Neural crest cell (in vitro differentiated cells): ENCODE data around the gene ADCY4. TPM values are rescaled to one million over a fixed set of nuclear protein-coding genes. Genes with fewer than 3 reads are reported as not detected.
A peak's percentile ranks its signal among the peaks of the same experiment; 100 is the strongest.

Source experiments
- DNase-seq: peaks from one replicate; pipeline ENCODE4 v3.0.0; 2021; ENCODE audit warnings: low read depth, mixed read lengths, low spot score
- H3K27ac Mint-ChIP-seq: one replicate; pipeline ENCODE4 v1.8.0; 2021; ENCODE audit warnings: mild to moderate bottlenecking, mixed read lengths; ENCODE audit not compliant: unreplicated experiment
- H3K27me3 Mint-ChIP-seq: 2 replicates; pipeline ENCODE4 v1.8.0; 2021; ENCODE audit warnings: low read depth, mild to moderate bottlenecking, mixed read lengths
- H3K36me3 Mint-ChIP-seq: 2 replicates; pipeline ENCODE4 v1.8.0; 2021; ENCODE audit warnings: low read depth, mild to moderate bottlenecking, mixed read lengths
- H3K4me1 Mint-ChIP-seq: 2 replicates; pipeline ENCODE4 v1.8.0; 2021; ENCODE audit warnings: mixed read lengths
- H3K4me3 Mint-ChIP-seq: one replicate; pipeline ENCODE4 v1.8.0; 2021; ENCODE audit warnings: mild to moderate bottlenecking, mixed read lengths
- H3K9me3 Mint-ChIP-seq: 2 replicates; pipeline ENCODE4 v1.8.0; 2021; ENCODE audit warnings: mixed read lengths
- total RNA-seq: library from RNA; stranded (reverse); gene quantifications from 2 replicates; pipeline ENCODE4 v1.2.1, GENCODE V29; 2021
- TF ChIP-seq, protein P1 (sequence below): fragments of 200-600 bp; sonication (generic); conservative IDR thresholded peaks from 2 replicates; pipeline ENCODE4 v1.5.0; 2021; ENCODE audit warnings: antibody characterized with exemption, mild to moderate bottlenecking

Gene ADCY4
- total RNA-seq, 1 donor from 2014 or later, result 0.49 TPM

GRCh38 chr14:24368562-24369252, 33.8 kb upstream of the ADCY4 start:
- Mint-ChIP-seq H3K4me1 (peaks cover 27% of the 10 kb centered on the region), H3K4me3 (peak overlapping the region; percentile 93), H3K27me3 (peaks cover 18% of the 10 kb centered on the region), H3K9me3 (no peaks in the 10 kb centered on the region), H3K27ac (no peak overlapping the region), H3K36me3 (no peaks in the 10 kb centered on the region)
- TF ChIP-seq, protein P1, sequence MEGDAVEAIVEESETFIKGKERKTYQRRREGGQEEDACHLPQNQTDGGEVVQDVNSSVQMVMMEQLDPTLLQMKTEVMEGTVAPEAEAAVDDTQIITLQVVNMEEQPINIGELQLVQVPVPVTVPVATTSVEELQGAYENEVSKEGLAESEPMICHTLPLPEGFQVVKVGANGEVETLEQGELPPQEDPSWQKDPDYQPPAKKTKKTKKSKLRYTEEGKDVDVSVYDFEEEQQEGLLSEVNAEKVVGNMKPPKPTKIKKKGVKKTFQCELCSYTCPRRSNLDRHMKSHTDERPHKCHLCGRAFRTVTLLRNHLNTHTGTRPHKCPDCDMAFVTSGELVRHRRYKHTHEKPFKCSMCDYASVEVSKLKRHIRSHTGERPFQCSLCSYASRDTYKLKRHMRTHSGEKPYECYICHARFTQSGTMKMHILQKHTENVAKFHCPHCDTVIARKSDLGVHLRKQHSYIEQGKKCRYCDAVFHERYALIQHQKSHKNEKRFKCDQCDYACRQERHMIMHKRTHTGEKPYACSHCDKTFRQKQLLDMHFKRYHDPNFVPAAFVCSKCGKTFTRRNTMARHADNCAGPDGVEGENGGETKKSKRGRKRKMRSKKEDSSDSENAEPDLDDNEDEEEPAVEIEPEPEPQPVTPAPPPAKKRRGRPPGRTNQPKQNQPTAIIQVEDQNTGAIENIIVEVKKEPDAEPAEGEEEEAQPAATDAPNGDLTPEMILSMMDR, result no peak
- peak; percentile 44 for DNase-seq

DNA sequence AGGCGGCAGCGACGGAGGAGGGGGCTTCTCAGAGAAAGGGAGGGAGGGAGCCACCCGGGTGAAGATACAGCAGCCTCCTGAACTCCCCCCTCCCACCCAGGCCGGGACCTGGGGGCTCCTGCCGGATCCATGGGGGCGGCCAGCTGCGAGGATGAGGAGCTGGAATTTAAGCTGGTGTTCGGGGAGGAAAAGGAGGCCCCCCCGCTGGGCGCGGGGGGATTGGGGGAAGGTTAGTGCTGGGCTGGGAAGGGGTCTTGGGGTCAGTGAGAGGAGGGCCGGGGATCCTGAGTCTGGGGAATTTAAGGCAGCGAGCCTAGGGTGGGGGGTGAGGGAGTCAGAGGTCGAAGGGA, 33.3 kb upstream of the ADCY4 start:
- Mint-ChIP-seq H3K4me1 (peaks cover 27% of the 10 kb centered on the region), H3K4me3 (peak overlapping the region; percentile 93), H3K36me3 (no peaks in the 10 kb centered on the region), H3K27me3 (peaks cover 23% of the 10 kb centered on the region), H3K9me3 (no peaks in the 10 kb centered on the region), H3K27ac (peak overlapping the region; percentile 50)
- no peak for DNase-seq
- TF ChIP-seq, protein P1, result no peak

DNA sequence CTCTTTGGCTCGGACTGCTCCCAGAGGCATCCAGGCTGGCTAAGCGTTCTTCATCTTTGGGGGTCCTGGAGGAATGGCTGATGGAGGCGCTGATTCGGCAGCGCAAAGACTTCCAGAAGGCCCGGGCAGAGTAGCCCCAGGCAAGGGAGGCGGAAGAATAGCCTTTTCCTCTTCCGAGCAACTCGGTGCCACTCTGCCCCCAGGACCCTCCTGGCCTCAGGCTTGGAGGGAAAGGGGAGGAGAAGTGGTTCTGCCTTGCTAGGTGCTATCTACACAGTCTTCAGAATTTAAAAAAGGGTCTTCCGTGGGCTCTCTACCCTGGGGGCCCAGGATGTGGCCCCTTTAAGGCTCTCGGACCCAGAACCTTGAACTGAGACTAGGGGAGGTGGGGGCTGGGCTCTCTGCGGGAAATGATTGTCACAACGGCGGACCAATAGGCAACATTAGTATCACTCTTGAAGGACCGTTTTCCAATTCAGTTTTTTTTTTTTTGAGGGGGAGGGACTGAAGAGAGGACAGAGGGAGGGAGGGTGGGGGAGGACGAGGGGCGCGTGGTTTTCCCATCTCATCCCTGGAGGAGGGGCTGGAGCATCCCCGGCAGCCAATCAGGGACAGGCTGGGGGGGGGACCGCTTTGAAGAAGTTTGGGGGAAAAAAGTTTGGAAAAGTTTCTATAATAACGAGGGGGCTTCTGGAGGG, 32.8 kb upstream of the ADCY4 start, which contains the start of gene NFATC4:
Gene NFATC4 (plus strand): TSS at position 671 of the 698 bp plus-strand sequence. CDS start 157 bp downstream, outside the sequence.
- TF ChIP-seq, protein P1, result no peak

GRCh38 chr14:24366721-24367513, 32.0 kb upstream of the ADCY4 start:
- peaks cover 35% of the 10 kb centered on the region for H3K27me3 Mint-ChIP-seq
- no peaks in the 10 kb centered on the region for H3K9me3 Mint-ChIP-seq
- DNase-seq, result peak; percentile 62
- H3K36me3 Mint-ChIP-seq, result no peaks in the 10 kb centered on the region
- TF ChIP-seq, protein P1, result no peak
- peak overlapping the region; percentile 93 for H3K4me3 Mint-ChIP-seq
- peaks cover 27% of the 10 kb centered on the region for H3K4me1 Mint-ChIP-seq
- H3K27ac Mint-ChIP-seq, result peak overlapping the region; percentile 97

More for the DNA sequence above, 32.8 kb upstream of the ADCY4 start, which contains the start of gene NFATC4:
- no peaks in the 10 kb centered on the region for H3K9me3 Mint-ChIP-seq
- peaks cover 27% of the 10 kb centered on the region for H3K4me1 Mint-ChIP-seq
- peak within 1 kb of the TSS; percentile 93 for H3K4me3 Mint-ChIP-seq
- DNase-seq, result peak; percentile 57
- peak within 1 kb of the TSS; percentile 97 for H3K27ac Mint-ChIP-seq
- H3K36me3 Mint-ChIP-seq, result no peaks in the 10 kb centered on the region
- H3K27me3 Mint-ChIP-seq, result peaks cover 28% of the 10 kb centered on the region

GRCh38 chr14:24366413-24366720, 31.5 kb upstream of the ADCY4 start:
- no peak overlapping the region for H3K27ac Mint-ChIP-seq
- peaks cover 40% of the 10 kb centered on the region for H3K27me3 Mint-ChIP-seq
- TF ChIP-seq, protein P1, result no peak
- H3K9me3 Mint-ChIP-seq, result no peaks in the 10 kb centered on the region
- no peak for DNase-seq
- peaks cover 27% of the 10 kb centered on the region for H3K4me1 Mint-ChIP-seq
- no peak overlapping the region for H3K4me3 Mint-ChIP-seq
- no peaks in the 10 kb centered on the region for H3K36me3 Mint-ChIP-seq
